ENCODE results near the gene ARL6IP4. TPM values are rescaled to one million over a fixed set of nuclear protein-coding genes. Genes with fewer than 3 reads are reported as not detected.

Gene ARL6IP4
- total and polyA plus RNA-seq, 4 donors, result 128 to 511 (median 293) TPM

- 0% methylated on average over 64 to 66 of the region's 66 CpGs for WGBS, 2 donors
- Histone ChIP-seq H3K9me3 (ENCODE audit: control insufficient read depth, low read length) (no peaks in the 10 kb centered on the region), H3K4me3 (ENCODE audit: low read length in 2 of 2) (peak within 1 kb of the TSS; percentile 54 to 91), H3K36me3 (ENCODE audit: control insufficient read depth in 1 of 2, insufficient read depth in 2 of 2, low read length in 1 of 2) (no peaks in the 10 kb centered on the region), H3K27me3 (ENCODE audit: control insufficient read depth in 1 of 2, insufficient read depth in 2 of 2, low read length in 1 of 2) (no peaks in the 10 kb centered on the region), H3K4me1 (ENCODE audit: control insufficient read depth in 1 of 2, insufficient read depth in 2 of 2, low read length in 2 of 2) (no peaks in the 10 kb centered on the region), H3K27ac (ENCODE audit: low read depth in 1 of 2, low read length in 2 of 2) (peak within 1 kb of the TSS; percentile 76 to 93)
- intact Hi-C loops (cut with DNase I), result loop anchor here (2.0 to 5.0 kb wide), 2 partner anchors 257 to 258 kb away; partner anchors contain the start of genes MPHOSPH9 (in 2 of the 2) and MTRFR (in 2 of the 2)
- DNase-seq, result peak; percentile 95 to 97
- ATAC-seq (ENCODE audit: low FRiP score), result peak; percentile 97
Measured at GRCh38 chr12:122974892-122975789, 5.3 kb upstream of the ARL6IP4 start, which contains the start of gene OGFOD2. Gene OGFOD2, plus strand, starts transcription at chr12:122975244. Its CDS starts 8 bp downstream, at chr12:122975252.

DNA sequence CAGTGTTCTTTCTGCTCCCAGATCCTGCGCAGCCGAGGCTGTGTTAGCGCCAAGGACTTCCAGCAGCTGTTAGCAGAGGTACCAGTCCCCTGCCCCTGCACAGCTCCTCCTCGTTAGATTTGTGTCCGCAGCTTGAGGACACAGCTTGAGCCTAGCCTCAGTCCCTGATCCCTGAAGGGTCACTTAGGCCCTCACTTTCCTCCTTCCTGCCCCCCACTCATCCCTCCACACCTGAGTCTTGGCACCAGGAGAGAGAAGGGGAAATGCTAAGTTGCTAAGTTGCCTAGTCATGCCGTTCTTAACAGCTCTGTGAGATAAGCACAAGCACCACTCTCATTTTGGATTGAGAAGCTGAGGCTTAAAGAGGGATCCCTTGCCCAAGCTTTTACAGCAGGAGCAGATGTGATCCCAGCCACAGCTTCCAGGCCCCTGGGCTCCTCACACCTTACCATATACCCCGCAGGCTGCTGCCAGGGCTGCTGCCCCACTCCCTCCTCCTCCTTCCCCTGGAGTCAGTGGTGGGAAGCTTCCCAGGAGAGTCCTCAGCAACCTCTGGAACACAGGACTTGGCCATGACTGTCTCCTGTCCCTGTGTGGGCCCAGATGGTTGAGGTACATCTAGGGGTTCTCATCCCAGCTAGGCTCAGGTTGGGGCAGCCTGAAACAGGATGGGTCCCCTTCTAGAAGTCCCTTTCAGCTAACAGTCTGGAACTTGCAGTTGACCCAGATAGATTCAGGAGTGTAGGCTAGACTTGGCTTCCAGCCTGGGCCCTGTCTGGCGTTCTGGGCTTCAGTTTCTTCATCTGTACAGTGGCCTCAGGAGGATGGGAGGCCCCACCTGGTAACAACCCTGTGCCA, 4.5 kb upstream of the ARL6IP4 start:
- no peaks in the 10 kb centered on the region for H3K27me3 ChIP-seq (ENCODE audit: control insufficient read depth in 1 of 2, insufficient read depth in 2 of 2, low read length in 1 of 2)
- ATAC-seq (ENCODE audit: low FRiP score) (no peak), DNase-seq (peak in 1 of 2 donors; percentile 71)
- no peaks in the 10 kb centered on the region for H3K36me3 ChIP-seq (ENCODE audit: control insufficient read depth in 1 of 2, insufficient read depth in 2 of 2, low read length in 1 of 2)
- no peak overlapping the region for H3K27ac ChIP-seq (ENCODE audit: low read depth in 1 of 2, low read length in 2 of 2)
- 2% methylated on average over 8 of the region's 8 CpGs for WGBS, 2 donors
- peak overlapping the region; percentile 54 to 91 for H3K4me3 ChIP-seq (ENCODE audit: low read length in 2 of 2)
- intact Hi-C loops (cut with DNase I), result loop anchor here (2.0 to 5.0 kb wide), 2 partner anchors 256 to 257 kb away; partner anchors contain the start of genes MPHOSPH9 (in 2 of the 2) and MTRFR (in 2 of the 2)
- H3K4me1 ChIP-seq (ENCODE audit: control insufficient read depth in 1 of 2, insufficient read depth in 2 of 2, low read length in 2 of 2), result no peaks in the 10 kb centered on the region
- H3K9me3 ChIP-seq (ENCODE audit: control insufficient read depth, low read length), result no peaks in the 10 kb centered on the region

DNA sequence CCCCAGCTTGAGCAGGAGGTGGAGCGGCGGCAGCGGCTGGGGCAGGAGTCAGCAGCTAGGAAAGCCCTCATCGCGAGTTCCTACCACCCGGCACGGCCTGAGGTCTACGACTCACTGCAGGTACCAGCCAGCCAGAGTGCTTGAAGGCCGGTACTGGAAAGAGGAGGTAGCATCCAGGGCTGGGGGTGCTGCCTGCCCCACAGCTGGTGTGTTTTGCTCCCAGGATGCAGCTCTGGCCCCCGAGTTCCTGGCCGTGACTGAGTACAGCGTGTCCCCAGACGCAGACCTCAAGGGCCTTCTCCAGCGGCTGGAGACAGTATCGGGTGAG, 3.9 kb upstream of the ARL6IP4 start:
- no peak overlapping the region for H3K4me3 ChIP-seq (ENCODE audit: low read length in 2 of 2)
- DNase-seq (peak in 1 of 2 donors; percentile 69), ATAC-seq (ENCODE audit: low FRiP score) (no peak)
- 81 to 82% methylated on average over 15 of the region's 15 CpGs for WGBS, 2 donors
- intact Hi-C loops (cut with DNase I), result loop anchor here in 1 of 2 donors (5.0 kb wide), 1 partner anchor 256 kb away; the partner anchor contains the start of genes MPHOSPH9 and MTRFR
- no peaks in the 10 kb centered on the region for H3K9me3 ChIP-seq (ENCODE audit: control insufficient read depth, low read length)
- peaks cover 0 to 1% of the 10 kb centered on the region in 2 donors for H3K4me1 ChIP-seq (ENCODE audit: control insufficient read depth in 1 of 2, insufficient read depth in 2 of 2, low read length in 2 of 2)
- no peaks in the 10 kb centered on the region for H3K36me3 ChIP-seq (ENCODE audit: control insufficient read depth in 1 of 2, insufficient read depth in 2 of 2, low read length in 1 of 2)
- no peaks in the 10 kb centered on the region for H3K27me3 ChIP-seq (ENCODE audit: control insufficient read depth in 1 of 2, insufficient read depth in 2 of 2, low read length in 1 of 2)
- H3K27ac ChIP-seq (ENCODE audit: low read depth in 1 of 2, low read length in 2 of 2), result no peak overlapping the region

GRCh38 chr12:122977153-122977552, 3.3 kb upstream of the ARL6IP4 start:
- H3K4me3 ChIP-seq (ENCODE audit: low read length in 2 of 2), result no peak overlapping the region
- H3K27me3 ChIP-seq (ENCODE audit: control insufficient read depth in 1 of 2, insufficient read depth in 2 of 2, low read length in 1 of 2), result no peaks in the 10 kb centered on the region
- H3K4me1 ChIP-seq (ENCODE audit: control insufficient read depth in 1 of 2, insufficient read depth in 2 of 2, low read length in 2 of 2), result peaks cover 0 to 4% of the 10 kb centered on the region in 2 donors
- ATAC-seq (ENCODE audit: low FRiP score), result no peak
- no peak for DNase-seq
- no peaks in the 10 kb centered on the region for H3K36me3 ChIP-seq (ENCODE audit: control insufficient read depth in 1 of 2, insufficient read depth in 2 of 2, low read length in 1 of 2)
- no peaks in the 10 kb centered on the region for H3K9me3 ChIP-seq (ENCODE audit: control insufficient read depth, low read length)
- intact Hi-C loops (cut with DNase I), result loop anchor here in 1 of 2 donors (5.0 kb wide), 1 partner anchor 255 kb away; the partner anchor contains the start of genes MPHOSPH9 and MTRFR
- no peak overlapping the region for H3K27ac ChIP-seq (ENCODE audit: low read depth in 1 of 2, low read length in 2 of 2)
- WGBS, 2 donors, result 82 to 85% methylated on average over 6 of the region's 6 CpGs

GRCh38 chr12:122977655-122978392, 2.7 kb upstream of the ARL6IP4 start:
- Histone ChIP-seq H3K9me3 (ENCODE audit: control insufficient read depth, low read length) (no peaks in the 10 kb centered on the region), H3K27me3 (ENCODE audit: control insufficient read depth in 1 of 2, insufficient read depth in 2 of 2, low read length in 1 of 2) (no peaks in the 10 kb centered on the region), H3K36me3 (ENCODE audit: control insufficient read depth in 1 of 2, insufficient read depth in 2 of 2, low read length in 1 of 2) (no peaks in the 10 kb centered on the region), H3K4me1 (ENCODE audit: control insufficient read depth in 1 of 2, insufficient read depth in 2 of 2, low read length in 2 of 2) (peaks cover 0 to 4% of the 10 kb centered on the region in 2 donors), H3K27ac (ENCODE audit: low read depth in 1 of 2, low read length in 2 of 2) (no peak overlapping the region), H3K4me3 (ENCODE audit: low read length in 2 of 2) (no peak overlapping the region)
- DNase-seq, result no peak
- no peak for ATAC-seq (ENCODE audit: low FRiP score)
- 82% methylated on average over 9 of the region's 9 CpGs for WGBS, 2 donors
- intact Hi-C loops (cut with DNase I), result loop anchor here in 1 of 2 donors (5.0 kb wide), 1 partner anchor 254 kb away; the partner anchor contains the start of genes MPHOSPH9 and MTRFR

DNA sequence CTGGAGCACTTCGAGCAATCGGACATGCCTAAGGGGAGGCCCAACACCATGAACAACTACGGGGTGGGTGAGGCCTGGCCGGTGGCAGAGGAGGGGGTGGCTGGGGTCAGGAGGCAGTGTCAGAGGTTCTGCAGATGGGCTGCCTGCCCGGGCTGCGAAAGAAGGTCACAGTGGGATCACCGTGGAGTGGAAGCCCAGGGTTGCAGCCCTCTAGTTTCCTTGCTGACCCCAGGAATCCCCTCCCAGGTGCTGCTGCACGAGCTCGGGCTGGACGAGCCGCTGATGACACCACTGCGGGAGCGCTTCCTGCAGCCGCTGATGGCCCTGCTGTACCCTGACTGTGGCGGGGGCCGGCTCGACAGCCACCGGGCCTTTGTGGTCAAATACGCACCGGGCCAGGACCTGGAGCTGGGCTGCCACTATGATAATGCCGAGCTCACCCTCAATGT, 1.9 kb upstream of the ARL6IP4 start:
- Histone ChIP-seq H3K27ac (ENCODE audit: low read depth in 1 of 2, low read length in 2 of 2) (no peak overlapping the region), H3K9me3 (ENCODE audit: control insufficient read depth, low read length) (no peaks in the 10 kb centered on the region), H3K4me3 (ENCODE audit: low read length in 2 of 2) (no peak overlapping the region), H3K27me3 (ENCODE audit: control insufficient read depth in 1 of 2, insufficient read depth in 2 of 2, low read length in 1 of 2) (no peaks in the 10 kb centered on the region), H3K4me1 (ENCODE audit: control insufficient read depth in 1 of 2, insufficient read depth in 2 of 2, low read length in 2 of 2) (peaks cover 0 to 4% of the 10 kb centered on the region in 2 donors), H3K36me3 (ENCODE audit: control insufficient read depth in 1 of 2, insufficient read depth in 2 of 2, low read length in 1 of 2) (no peaks in the 10 kb centered on the region)
- 83 to 87% methylated on average over 19 to 21 of the region's 21 CpGs for WGBS, 2 donors
- ATAC-seq (ENCODE audit: low FRiP score) (no peak), DNase-seq (no peak)
- intact Hi-C loops (cut with DNase I), result loop anchor here in 1 of 2 donors (5.0 kb wide), 1 partner anchor 254 kb away; the partner anchor contains the start of genes MPHOSPH9 and MTRFR

GRCh38 chr12:122979001-122979907, 1.2 kb upstream of the ARL6IP4 start:
- WGBS, 2 donors, result 57 to 64% methylated on average over 28 of the region's 28 CpGs
- H3K4me3 ChIP-seq (ENCODE audit: low read length in 2 of 2), result peak overlapping the region in 1 of 2 donors; percentile 92
- intact Hi-C loops (cut with DNase I), result loop anchor here in 1 of 2 donors (5.0 kb wide), 1 partner anchor 253 kb away; the partner anchor contains the start of genes MPHOSPH9 and MTRFR
- no peak overlapping the region for H3K27ac ChIP-seq (ENCODE audit: low read depth in 1 of 2, low read length in 2 of 2)
- H3K4me1 ChIP-seq (ENCODE audit: control insufficient read depth in 1 of 2, insufficient read depth in 2 of 2, low read length in 2 of 2), result peaks cover 0 to 4% of the 10 kb centered on the region in 2 donors
- H3K36me3 ChIP-seq (ENCODE audit: control insufficient read depth in 1 of 2, insufficient read depth in 2 of 2, low read length in 1 of 2), result no peaks in the 10 kb centered on the region
- DNase-seq, result peak in 1 of 2 donors; percentile 77
- no peaks in the 10 kb centered on the region for H3K27me3 ChIP-seq (ENCODE audit: control insufficient read depth in 1 of 2, insufficient read depth in 2 of 2, low read length in 1 of 2)
- H3K9me3 ChIP-seq (ENCODE audit: control insufficient read depth, low read length), result no peaks in the 10 kb centered on the region
- no peak for ATAC-seq (ENCODE audit: low FRiP score)
